ENCODE results near the gene HMGB3. TPM values are rescaled to one million over a fixed set of nuclear protein-coding genes. Genes with fewer than 3 reads are reported as not detected.

Gene HMGB3
- total and polyA plus RNA-seq, 7 experiments from 2014 or later = 0.29 to 23.5 (median 0.60) TPM

- H3K4me3 ChIP-seq (ENCODE audit: low read length) = no peak overlapping the region
- no peaks in the 10 kb centered on the region for H3K27me3 ChIP-seq (ENCODE audit: control insufficient read depth in 2 of 2, insufficient read depth in 2 of 2, low read length in 2 of 2)
- POLR2A ChIA-PET = no interaction called here
- no peaks in the 10 kb centered on the region for H3K36me3 ChIP-seq (ENCODE audit: control insufficient read depth in 2 of 3, insufficient read depth in 3 of 3, low read length in 3 of 3)
- Mint-ChIP-seq H3K27me3 (peaks cover 0 to 4% (median 0%) of the 10 kb centered on the region in 5 donors), H3K27ac (no peak overlapping the region), H3K9me3 (peaks cover 0 to 2% (median 0%) of the 10 kb centered on the region in 11 donors), H3K4me3 (no peak overlapping the region), H3K4me1 (no peaks in the 10 kb centered on the region), H3K36me3 (no peaks in the 10 kb centered on the region)
- no peaks in the 10 kb centered on the region for H3K4me1 ChIP-seq (ENCODE audit: control insufficient read depth in 2 of 2, insufficient read depth in 2 of 2, low read length in 2 of 2)
- ATAC-seq = no peak
- intact Hi-C loops (cut with micrococcal nuclease) = no loop called here
- CTCF ChIA-PET = no interaction called here
- DNase-seq = no peak
- no peaks in the 10 kb centered on the region for H3K9me3 ChIP-seq (ENCODE audit: control insufficient read depth in 2 of 3, low read length in 3 of 3)
- no peak overlapping the region for H3K27ac ChIP-seq (ENCODE audit: low read depth, low read length)
These were observed 7.3 kb upstream of the HMGB3 start for GRCh38 chrX:150975655-150976390.

GRCh38 chrX:150977411-150978162, 5.5 kb upstream of the HMGB3 start:
- intact Hi-C loops (cut with micrococcal nuclease) = no loop called here
- Histone ChIP-seq H3K4me3 (ENCODE audit: low read length) (no peak overlapping the region), H3K27ac (ENCODE audit: low read depth, low read length) (no peak overlapping the region), H3K4me1 (ENCODE audit: control insufficient read depth in 2 of 2, insufficient read depth in 2 of 2, low read length in 2 of 2) (no peaks in the 10 kb centered on the region), H3K9me3 (ENCODE audit: control insufficient read depth in 2 of 3, low read length in 3 of 3) (no peaks in the 10 kb centered on the region), H3K36me3 (ENCODE audit: control insufficient read depth in 2 of 3, insufficient read depth in 3 of 3, low read length in 3 of 3) (no peaks in the 10 kb centered on the region), H3K27me3 (ENCODE audit: control insufficient read depth in 2 of 2, insufficient read depth in 2 of 2, low read length in 2 of 2) (no peaks in the 10 kb centered on the region)
- Mint-ChIP-seq H3K36me3 (no peaks in the 10 kb centered on the region), H3K27ac (no peak overlapping the region), H3K9me3 (no peaks in the 10 kb centered on the region), H3K4me3 (no peak overlapping the region), H3K4me1 (peaks cover 0 to 5% (median 0%) of the 10 kb centered on the region in 7 donors), H3K27me3 (peaks cover 0 to 4% (median 0%) of the 10 kb centered on the region in 5 donors)
- POLR2A ChIA-PET = no interaction called here
- CTCF ChIA-PET = no interaction called here
- DNase-seq (no peak), ATAC-seq (no peak)

- H3K36me3 ChIP-seq (ENCODE audit: control insufficient read depth in 2 of 3, insufficient read depth in 3 of 3, low read length in 3 of 3) = no peaks in the 10 kb centered on the region
- no peaks in the 10 kb centered on the region for H3K27me3 ChIP-seq (ENCODE audit: control insufficient read depth in 2 of 2, insufficient read depth in 2 of 2, low read length in 2 of 2)
- Mint-ChIP-seq H3K36me3 (peaks cover 0 to 5% (median 0%) of the 10 kb centered on the region in 5 donors), H3K4me3 (no peak overlapping the region), H3K9me3 (no peaks in the 10 kb centered on the region), H3K27ac (no peak overlapping the region), H3K27me3 (peaks cover 0 to 6% (median 0%) of the 10 kb centered on the region in 5 donors), H3K4me1 (peaks cover 0 to 10% (median 6%) of the 10 kb centered on the region in 7 donors)
- DNase-seq (no peak), ATAC-seq (no peak)
- H3K27ac ChIP-seq (ENCODE audit: low read depth, low read length) = no peak overlapping the region
- H3K9me3 ChIP-seq (ENCODE audit: control insufficient read depth in 2 of 3, low read length in 3 of 3) = no peaks in the 10 kb centered on the region
- intact Hi-C loops (cut with micrococcal nuclease) = loop anchor here (5.0 to 10.0 kb wide), 6 partner anchors 102 to 1962 kb away; partner anchors contain the start of genes CETN2 (in 2 of the 2) and NSDHL (in 2 of the 2)
- CTCF ChIA-PET = no interaction called here
- POLR2A ChIA-PET = no interaction called here
- H3K4me1 ChIP-seq (ENCODE audit: control insufficient read depth in 2 of 2, insufficient read depth in 2 of 2, low read length in 2 of 2) = no peaks in the 10 kb centered on the region
- no peak overlapping the region for H3K4me3 ChIP-seq (ENCODE audit: low read length)
These were observed 2.9 kb upstream of the HMGB3 start for GRCh38 chrX:150980186-150980585.

GRCh38 chrX:150980711-150981110, 2.4 kb upstream of the HMGB3 start:
- peaks cover 0 to 14% (median 6%) of the 10 kb centered on the region in 7 donors for H3K4me1 Mint-ChIP-seq
- no peaks in the 10 kb centered on the region for H3K9me3 Mint-ChIP-seq
- DNase-seq (no peak), ATAC-seq (no peak)
- no peaks in the 10 kb centered on the region for H3K27me3 ChIP-seq (ENCODE audit: control insufficient read depth in 2 of 2, insufficient read depth in 2 of 2, low read length in 2 of 2)
- no peak overlapping the region for H3K4me3 ChIP-seq (ENCODE audit: low read length)
- no peaks in the 10 kb centered on the region for H3K9me3 ChIP-seq (ENCODE audit: control insufficient read depth in 2 of 3, low read length in 3 of 3)
- H3K27me3 Mint-ChIP-seq = peaks cover 0 to 11% (median 2%) of the 10 kb centered on the region in 5 donors
- ChIA-PET CTCF (interaction anchor here (0.6 kb wide), 2 partner anchors 9 to 1487 kb away, joined by 3 to 6 read pairs; no protein-coding TSS in a partner anchor), POLR2A (no interaction called here)
- no peak overlapping the region for H3K27ac ChIP-seq (ENCODE audit: low read depth, low read length)
- no peak overlapping the region for H3K4me3 Mint-ChIP-seq
- no peak overlapping the region for H3K27ac Mint-ChIP-seq
- intact Hi-C loops (cut with micrococcal nuclease) = loop anchor here (5.0 to 10.0 kb wide), 6 partner anchors 102 to 1962 kb away; partner anchors contain the start of genes CETN2 (in 2 of the 2) and NSDHL (in 2 of the 2)
- H3K36me3 Mint-ChIP-seq = peaks cover 0 to 5% (median 0%) of the 10 kb centered on the region in 5 donors
- no peaks in the 10 kb centered on the region for H3K4me1 ChIP-seq (ENCODE audit: control insufficient read depth in 2 of 2, insufficient read depth in 2 of 2, low read length in 2 of 2)
- H3K36me3 ChIP-seq (ENCODE audit: control insufficient read depth in 2 of 3, insufficient read depth in 3 of 3, low read length in 3 of 3) = no peaks in the 10 kb centered on the region

GRCh38 chrX:150982235-150982787, 824 bp upstream of the HMGB3 start:
- H3K27me3 ChIP-seq (ENCODE audit: control insufficient read depth in 2 of 2, insufficient read depth in 2 of 2, low read length in 2 of 2) = no peaks in the 10 kb centered on the region
- POLR2A ChIA-PET = no interaction called here
- H3K4me3 ChIP-seq (ENCODE audit: low read length) = peak overlapping the region; percentile 48
- DNase-seq (no peak), ATAC-seq (no peak)
- H3K9me3 Mint-ChIP-seq = no peaks in the 10 kb centered on the region
- no peak overlapping the region for H3K27ac ChIP-seq (ENCODE audit: low read depth, low read length)
- H3K36me3 ChIP-seq (ENCODE audit: control insufficient read depth in 2 of 3, insufficient read depth in 3 of 3, low read length in 3 of 3) = no peaks in the 10 kb centered on the region
- H3K36me3 Mint-ChIP-seq = peaks cover 0 to 5% (median 0%) of the 10 kb centered on the region in 5 donors
- H3K4me1 ChIP-seq (ENCODE audit: control insufficient read depth in 2 of 2, insufficient read depth in 2 of 2, low read length in 2 of 2) = no peaks in the 10 kb centered on the region
- CTCF ChIA-PET = no interaction called here
- peaks cover 0 to 16% (median 6%) of the 10 kb centered on the region in 7 donors for H3K4me1 Mint-ChIP-seq
- H3K9me3 ChIP-seq (ENCODE audit: control insufficient read depth in 2 of 3, low read length in 3 of 3) = no peaks in the 10 kb centered on the region
- peak overlapping the region in 2 of 9 donors; percentile 18 to 59 for H3K27ac Mint-ChIP-seq
- intact Hi-C loops (cut with micrococcal nuclease) = loop anchor here (5.0 to 10.0 kb wide), 6 partner anchors 100 to 1960 kb away; partner anchors contain the start of genes CETN2 (in 2 of the 2) and NSDHL (in 2 of the 2)
- peak overlapping the region; percentile 66 to 82 (median 73) for H3K4me3 Mint-ChIP-seq
- H3K27me3 Mint-ChIP-seq = peaks cover 0 to 14% (median 5%) of the 10 kb centered on the region in 5 donors

- no peak overlapping the region for H3K4me3 ChIP-seq (ENCODE audit: low read length)
These were observed 510 bp downstream of the HMGB3 start for GRCh38 chrX:150983521-150984168.

More at GRCh38 chrX:150983521-150984168, 510 bp downstream of the HMGB3 start:
- H3K27me3 ChIP-seq (ENCODE audit: control insufficient read depth in 2 of 2, insufficient read depth in 2 of 2, low read length in 2 of 2) = no peaks in the 10 kb centered on the region
- Mint-ChIP-seq H3K4me3 (peak overlapping the region in 2 of 10 donors; percentile 72 to 81), H3K9me3 (no peaks in the 10 kb centered on the region), H3K4me1 (peaks cover 0 to 16% (median 6%) of the 10 kb centered on the region in 7 donors), H3K27me3 (peaks cover 0 to 18% (median 7%) of the 10 kb centered on the region in 5 donors), H3K27ac (no peak overlapping the region), H3K36me3 (peaks cover 0 to 7% (median 0%) of the 10 kb centered on the region in 5 donors)
- ATAC-seq (no peak), DNase-seq (peak in 1 of 9 donors; percentile 9)
- no peaks in the 10 kb centered on the region for H3K9me3 ChIP-seq (ENCODE audit: control insufficient read depth in 2 of 3, low read length in 3 of 3)
- intact Hi-C loops (cut with micrococcal nuclease) = loop anchor here (1.0 to 10.0 kb wide), 7 partner anchors 85 to 1959 kb away; partner anchors contain the start of genes CD99L2 (in 2 of the 2), CETN2 (in 2 of the 2) and NSDHL (in 2 of the 2)
- H3K27ac ChIP-seq (ENCODE audit: low read depth, low read length) = no peak overlapping the region
- H3K36me3 ChIP-seq (ENCODE audit: control insufficient read depth in 2 of 3, insufficient read depth in 3 of 3, low read length in 3 of 3) = no peaks in the 10 kb centered on the region
- CTCF ChIA-PET = no interaction called here
- no peaks in the 10 kb centered on the region for H3K4me1 ChIP-seq (ENCODE audit: control insufficient read depth in 2 of 2, insufficient read depth in 2 of 2, low read length in 2 of 2)
- POLR2A ChIA-PET = interaction anchor here (0.6 kb wide), 1 partner anchor 1871 kb away, joined by 4 read pairs; no protein-coding TSS in a partner anchor

Data from naive thymus-derived CD4-positive, alpha-beta T cell (primary cell).